ENCODE measurements around the gene NKX3-2.

Gene NKX3-2

DNA sequence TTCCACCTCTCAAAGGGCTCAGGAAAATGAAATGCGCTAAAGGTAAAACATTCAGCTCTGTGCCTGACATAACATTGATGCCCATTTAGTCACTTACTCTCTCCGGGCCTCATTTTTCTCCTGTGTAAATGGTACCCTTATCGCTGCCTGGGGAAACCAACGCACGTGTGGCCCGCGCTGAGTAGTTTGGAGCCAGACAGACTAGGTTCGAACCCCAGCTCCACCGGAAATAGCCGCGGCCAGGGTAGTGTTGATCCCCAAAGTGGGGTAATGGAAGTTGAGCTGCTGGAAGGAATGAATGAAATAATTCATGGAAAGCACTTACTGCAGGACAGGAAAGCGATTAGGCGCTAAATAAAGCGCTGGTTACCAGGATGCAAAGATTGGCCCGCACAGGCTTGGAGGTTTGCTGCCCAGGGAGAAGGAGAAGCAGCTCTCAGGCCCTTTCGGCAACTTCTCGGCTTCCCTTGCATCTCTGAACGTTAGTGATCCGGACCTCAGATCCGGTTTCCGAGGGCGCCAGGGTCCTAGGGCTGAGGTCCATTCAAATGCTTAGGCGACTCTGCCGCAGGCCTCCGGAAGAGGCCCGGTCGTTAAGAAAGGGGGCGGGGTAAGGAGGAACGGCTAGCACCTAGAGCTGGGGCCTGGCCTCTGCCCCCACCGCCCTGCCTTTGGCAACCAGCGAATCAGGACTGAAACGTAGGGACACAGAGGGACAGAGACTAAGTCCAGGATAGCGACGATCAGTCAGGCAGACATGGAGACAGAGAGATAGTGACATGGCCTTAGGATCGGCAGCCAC lies 13.3 kb downstream of the NKX3-2 start:
- no peak for DNase-seq

DNA sequence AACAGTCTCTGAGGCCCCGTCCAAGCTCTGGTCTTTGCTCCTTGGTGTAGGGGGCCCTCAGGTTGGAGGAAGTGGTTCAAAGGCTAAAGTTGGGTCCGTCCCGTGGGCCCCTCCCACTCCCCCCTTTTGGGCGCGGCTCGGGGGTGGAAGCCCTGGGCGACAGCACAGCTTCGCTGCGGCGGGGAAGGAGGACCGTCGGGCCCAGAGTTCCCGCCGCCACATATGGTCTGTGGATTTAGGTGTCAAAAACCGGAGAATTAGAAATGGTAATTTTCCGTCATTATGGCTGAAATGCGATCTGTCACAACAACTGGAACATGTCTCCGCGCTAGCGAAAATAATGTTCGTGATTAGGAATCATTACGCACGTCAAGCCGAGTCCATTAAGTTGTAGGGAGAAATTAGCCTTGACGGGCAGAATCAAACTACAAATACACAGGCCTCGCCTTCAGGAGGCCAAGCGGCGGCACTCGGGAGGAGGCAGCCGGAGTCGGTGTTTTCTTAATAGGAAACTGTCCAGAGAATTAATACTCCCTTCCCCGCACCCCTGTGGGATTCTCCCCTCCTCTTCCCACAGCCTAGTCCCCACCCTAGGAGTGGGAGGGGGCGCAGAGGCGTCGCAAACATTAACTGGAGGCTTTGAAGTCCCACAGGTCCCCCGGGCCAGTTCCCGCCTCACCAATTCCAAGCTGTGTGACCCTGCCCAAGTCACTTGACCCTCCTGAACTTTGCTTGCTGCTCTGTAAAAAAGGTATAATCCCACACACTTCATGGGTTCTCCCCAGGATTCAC lies 15.0 kb downstream of the NKX3-2 start:
- peak; percentile 12 for DNase-seq

DNA sequence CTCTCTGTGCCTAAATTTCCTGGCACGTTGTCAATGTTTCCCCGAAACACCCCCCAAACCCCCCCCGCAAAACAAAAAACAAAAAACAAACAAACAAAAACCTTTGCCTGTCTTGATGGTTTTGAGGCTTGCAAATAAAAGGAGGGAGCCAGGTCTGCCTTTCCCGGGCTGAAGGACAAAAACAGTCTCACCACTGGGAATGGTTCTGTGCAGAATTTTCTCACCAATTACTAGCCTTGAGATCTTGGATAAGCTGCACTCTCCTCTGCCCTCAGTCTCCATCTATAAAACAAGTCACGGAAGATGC lies 15.5 kb downstream of the NKX3-2 start:
- DNase-seq, result peak; percentile 13

DNA sequence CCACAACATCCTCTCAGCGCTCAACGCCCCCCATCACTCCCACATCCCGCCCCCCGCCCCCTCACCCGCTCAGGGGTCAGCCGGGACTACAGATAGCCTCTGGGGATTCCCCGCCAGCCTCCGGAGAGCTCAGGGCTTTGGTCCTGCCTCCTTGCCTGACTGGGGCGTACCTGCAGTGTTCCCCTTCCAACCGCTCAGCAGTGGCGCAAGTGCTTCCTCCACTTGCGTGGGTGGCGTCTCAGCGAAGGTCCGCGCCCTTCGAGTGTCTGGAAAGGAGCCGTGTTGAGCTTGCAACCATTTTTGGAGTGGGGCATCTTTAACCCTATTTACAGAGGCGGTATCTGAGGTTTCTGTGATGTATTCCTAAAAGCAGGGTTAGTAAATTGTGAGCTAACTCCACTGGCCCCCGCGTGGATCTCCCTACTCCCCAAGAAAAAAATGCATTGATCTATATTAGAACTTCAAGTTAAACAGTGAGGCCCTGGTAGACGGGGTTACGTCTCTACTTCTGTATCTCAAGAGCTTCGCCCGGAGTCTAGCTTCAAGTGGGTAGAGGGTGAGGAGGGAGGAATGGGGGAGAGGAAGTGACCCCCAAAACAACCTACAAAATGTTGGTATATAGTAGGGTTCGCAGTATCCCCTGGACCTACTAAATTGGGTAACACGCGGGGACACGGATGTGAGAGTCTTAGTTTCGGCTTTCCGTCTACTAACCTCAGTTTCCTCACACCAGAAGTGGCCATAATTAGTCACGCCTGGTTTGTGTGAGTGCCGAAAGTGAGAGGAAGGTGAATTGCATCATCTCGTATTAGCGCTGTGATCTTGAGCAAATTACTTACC lies 16.1 kb downstream of the NKX3-2 start:
- peak; percentile 10 for DNase-seq

DNA sequence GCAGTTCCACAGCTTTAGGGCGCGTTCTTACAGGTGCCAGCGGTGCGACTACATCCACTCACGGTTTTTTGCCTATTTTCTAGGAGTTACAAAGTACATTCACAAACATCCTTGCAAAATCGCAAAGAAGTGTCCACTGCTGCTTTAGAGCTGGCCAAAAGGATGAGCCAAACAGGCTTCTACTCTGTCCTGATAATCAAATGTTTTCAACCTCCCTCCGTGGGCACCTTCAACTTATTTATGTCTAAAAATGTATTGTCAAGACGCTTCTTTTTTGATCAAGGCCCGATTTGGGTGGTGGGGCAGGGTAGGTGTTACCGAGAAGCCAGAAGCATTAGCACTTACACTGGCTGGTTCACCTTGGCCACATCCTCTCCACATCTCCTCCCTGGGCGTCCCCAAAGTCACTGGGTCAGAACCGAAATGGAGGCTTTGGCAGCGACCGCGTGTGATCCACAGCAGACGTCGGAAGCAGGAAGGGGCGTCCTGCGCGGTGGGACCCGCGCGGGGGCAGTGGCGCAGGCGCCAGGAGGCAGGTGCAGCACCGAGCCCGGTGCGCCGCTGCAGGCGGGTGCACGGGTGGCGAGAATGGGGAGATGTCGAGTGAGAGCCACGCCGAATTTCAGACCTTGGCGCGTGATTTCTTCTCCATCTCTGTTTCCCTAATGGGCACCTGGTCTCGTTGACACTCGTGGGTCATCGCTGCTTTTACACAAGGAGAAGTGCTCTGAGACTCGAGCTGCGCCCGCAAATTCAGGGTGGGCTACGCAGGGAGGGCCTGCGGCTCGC lies 16.9 kb downstream of the NKX3-2 start:
- no peak for DNase-seq

DNA sequence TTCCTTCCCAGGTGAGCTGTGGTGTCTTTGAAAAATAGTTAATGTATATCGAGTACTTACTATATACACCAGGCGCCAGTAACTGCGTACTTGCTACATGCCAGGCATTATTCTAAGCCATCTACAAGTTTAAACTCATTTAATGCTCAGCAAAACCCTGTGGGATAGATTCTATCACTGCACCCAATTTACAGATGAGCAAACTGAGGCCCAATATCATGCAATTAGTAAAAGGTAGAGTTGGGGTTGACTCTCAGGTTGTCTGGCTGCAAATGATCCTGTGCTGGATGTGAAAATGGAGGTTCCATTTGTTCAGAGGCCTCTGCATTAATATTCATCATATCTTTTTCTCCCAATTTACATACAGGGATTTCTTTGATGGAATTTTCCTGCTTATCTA lies 17.6 kb downstream of the NKX3-2 start:
- DNase-seq, result no peak

DNA sequence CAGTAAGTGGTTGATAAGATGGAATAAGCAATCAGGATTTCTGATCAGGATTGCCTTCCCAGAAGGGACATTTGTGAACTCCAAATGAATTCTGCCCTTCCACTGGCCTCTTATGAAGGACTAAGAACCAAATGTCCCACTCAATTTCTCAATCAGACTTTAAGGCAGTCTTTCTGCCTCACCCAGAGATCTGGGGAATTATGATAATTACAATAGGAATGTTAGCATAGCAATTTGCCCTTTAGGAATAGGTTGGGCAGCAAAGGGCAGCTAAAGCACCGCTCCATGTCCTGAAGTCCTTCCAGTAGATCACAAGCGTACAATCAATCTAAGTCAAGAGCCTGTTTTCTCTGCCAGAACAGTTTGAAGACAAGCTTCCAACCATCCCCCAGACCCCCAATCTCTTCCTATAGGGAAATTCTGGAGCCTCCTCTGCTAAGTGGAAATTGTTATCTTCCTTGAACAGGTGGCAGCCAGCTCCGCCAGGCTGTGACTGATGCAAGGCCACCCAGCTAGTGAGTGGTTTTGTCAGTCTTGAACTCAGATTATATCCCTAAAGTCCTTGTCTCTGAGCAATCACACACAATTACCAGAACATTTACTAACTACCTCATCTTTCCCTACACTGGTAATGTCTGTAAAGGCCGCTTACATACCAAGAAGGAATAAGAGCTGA lies 18.6 kb downstream of the NKX3-2 start:
- DNase-seq, result peak; percentile 4

DNA sequence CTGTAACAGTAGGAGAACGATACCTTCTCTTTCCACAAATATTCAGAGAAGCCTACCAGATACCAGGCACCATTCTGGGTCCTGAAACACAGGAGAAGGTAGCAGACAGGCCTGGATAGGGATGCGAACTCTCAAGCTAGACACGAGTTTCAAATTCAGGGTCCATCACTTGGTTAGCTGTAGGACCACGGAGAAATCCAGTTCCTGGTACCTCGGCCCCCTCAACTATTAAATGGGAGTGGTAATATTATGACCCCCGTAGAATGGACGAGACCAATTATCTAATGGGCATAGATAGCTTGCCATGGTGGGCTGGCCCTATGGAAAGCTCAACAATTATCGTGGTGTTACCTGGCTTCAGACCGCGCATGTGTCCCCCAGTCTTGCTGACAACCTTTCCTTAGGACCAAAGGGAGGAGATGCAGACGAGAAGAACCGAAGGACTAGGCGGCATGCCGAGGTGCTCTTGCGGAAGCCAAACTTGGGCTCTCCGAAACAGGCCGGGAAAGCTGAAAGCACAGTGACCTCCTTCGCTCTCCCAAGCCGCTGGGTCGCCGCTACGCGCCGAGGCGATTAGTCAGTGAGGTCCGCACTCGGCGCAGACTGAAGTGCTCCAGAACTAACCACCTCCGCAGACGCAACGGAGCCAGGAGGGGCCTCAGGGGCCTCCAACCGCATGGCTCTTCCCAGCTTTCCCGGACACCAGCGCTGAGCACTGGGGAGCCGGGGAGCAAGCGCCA lies 19.6 kb downstream of the NKX3-2 start:
- DNase-seq, result peak; percentile 8

DNA sequence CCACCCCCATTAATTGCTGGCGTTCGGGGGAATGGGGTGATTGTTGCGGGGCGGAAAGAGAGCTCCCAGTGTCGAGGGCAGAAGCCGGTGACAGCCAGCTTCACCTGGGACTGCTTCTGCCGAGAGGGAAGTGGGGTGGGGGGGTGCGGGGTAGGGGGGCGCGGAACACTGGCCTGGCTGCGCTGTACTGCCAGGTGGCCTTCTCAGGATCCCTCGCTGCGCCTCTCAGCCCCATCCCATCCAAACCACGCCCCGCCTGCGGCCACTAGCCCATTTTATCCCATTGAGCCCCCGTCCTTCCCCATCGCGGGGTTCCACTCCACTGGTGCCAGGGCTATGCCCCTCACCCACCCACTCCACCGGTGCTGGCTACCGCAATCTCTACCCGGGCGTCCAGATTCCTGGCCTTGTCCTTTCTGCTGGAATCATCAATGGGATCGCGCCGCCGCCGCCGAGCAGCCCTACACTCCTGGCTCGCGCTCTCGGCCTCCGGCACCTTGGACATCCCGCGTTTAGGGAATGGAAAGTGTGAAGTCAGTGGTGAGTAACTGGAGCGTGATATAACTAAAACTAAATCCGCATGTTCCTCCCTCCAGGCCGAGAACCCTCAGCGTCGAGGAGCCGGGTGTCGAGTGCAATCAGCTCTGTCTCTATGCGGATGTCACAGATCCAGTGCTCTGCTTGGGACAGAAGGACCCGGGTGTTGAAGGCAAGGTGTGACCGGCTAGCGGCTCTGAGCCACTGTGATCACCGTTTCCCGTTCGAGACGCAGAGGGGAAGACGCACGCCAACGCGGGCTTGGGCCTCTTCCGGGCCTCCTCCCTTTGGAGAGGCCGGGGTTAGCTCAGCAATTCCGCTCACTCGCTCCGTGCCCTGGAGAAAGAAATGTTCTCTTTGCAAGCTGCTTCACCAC lies 20.5 kb downstream of the NKX3-2 start:
- peak; percentile 10 for DNase-seq

DNA sequence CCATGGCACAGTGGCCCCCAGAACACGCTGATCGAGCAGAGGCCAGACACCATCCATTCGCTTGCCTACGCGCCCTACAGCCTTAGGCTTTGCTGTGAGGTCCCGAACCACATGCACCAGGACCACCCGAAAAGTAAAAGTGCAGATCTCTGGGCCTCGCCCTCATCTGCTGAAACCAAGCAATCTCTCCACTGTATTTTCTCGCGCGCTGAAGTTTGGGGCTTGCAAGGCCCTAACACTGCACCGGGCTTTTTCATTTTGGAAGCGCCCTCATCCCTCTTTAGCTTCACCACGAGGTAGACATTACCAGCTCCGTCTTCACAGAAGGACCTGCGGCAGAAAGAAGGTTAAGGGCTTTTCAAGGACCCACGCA lies 21.2 kb downstream of the NKX3-2 start:
- DNase-seq, result no peak

DNA sequence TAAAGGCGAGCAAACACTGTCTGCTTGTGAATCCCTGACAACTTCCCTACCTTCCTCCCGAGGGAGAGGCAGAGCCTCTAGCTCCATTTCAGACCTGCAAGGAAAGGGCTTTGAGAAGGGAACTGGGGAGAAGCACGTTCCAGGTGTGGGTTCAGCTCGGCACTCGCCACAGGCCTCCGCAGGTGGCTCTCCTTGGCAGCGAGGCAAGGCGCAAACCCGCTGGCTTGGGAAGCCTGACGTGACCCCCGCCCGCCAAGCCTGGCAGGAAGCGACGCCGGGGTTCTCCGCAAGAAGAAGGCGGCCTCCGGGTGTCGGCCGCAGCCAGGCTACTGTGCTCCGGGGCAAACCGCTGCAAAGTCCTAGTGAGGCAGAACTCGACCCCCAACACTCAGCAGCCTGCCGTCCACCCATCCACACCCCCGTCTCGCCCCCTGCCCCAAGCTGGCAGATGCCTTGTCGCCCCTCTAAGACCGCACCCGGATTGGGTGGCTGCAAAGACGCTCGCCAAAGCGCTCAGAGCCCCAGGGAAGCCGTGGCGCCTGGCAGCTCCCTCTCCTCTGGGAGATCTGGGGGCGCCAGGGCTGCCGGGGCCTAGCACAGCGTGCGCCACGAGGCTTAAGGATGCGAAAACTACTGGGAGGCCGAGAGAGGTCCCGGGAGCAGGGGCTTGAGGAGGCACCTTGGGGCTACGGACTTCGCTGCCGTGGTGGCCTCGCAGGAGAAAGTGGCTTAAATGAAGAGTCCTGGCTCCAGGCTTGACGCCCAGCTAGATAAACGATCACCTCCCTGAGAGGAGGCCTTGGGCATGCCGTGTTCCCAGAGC lies 21.8 kb downstream of the NKX3-2 start:
- peak; percentile 9 for DNase-seq

DNA sequence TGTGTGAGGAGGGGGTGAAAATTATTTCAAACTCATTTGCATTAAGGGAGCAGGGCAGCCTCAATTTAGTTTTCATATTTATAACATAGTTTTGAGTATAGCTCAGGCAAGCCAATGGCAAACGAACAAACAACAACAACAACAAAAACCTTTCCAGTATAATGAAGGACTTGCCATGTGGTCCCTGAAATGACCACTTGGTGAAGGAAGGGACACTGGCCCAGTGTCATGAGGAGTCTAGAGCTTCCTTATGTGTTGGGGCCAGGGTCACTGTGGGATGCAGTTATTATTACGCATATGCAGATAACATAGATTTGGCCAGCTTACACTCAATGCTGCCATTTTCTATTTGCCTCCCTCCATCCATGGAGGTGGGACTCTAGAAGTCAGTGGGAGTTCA lies 23.3 kb downstream of the NKX3-2 start:
- no peak for DNase-seq

DNA sequence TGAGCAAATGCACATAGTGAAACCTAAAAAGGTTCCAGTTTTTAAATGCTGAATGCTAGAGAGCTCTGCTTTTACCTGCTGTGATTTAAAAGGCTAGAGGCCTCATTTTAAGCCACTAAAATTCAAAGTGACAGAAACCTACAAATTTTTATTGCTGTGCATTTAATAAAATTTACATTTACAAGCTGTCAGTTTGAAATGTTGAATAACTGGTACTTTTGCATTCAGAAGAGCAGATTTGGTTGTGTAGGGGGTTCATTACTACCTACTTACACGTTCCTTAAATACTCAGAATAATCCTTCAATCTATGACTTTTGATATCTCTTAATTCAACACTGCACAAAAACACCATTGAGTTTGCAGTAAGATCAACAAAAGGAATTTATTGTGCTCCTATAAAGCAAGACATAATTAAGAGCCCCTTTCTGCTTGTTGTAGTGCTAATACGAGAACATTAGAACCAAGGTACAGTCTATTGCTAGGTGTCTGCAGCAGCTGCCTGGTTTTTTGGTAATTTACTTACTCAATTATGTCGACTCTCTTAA lies 27.9 kb downstream of the NKX3-2 start:
- no peak for DNase-seq

DNA sequence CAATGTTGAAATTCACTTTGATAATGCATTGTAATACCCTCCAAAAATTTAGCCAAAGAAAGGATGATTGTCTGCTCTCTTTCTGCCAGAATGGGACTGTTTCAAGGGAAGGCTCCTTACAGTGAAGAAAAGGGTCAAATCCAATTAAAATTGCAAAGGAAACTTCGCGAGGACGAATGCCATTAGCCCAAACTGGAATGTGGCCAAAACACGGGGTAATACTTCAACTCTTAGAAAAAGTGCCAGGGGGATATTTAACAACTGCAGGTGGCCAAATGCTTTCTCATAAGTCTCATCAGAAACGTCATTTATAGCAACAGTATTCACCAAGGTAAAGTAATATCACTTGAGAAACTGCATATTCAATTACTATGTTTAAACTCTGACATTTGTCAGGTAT lies 29.0 kb downstream of the NKX3-2 start:
- no peak for DNase-seq

DNA sequence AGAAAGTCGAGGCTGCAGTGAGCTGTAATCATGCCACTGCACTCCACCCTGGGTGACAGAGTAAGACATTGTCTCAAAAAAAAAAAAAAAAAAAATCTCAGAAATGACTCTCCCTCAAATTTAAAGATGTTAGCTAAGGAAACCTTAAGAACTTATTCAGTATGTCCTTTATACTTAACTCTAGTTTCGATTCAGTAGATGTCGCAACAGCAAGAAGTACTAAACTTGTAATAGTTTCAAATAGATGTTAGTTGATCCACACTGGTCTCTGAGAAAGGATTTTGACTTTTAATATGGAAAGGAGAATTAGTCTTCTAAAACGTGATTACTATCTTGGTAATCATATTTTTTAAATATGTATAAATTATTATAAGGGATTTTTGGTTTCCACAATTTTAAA lies 29.6 kb downstream of the NKX3-2 start:
- DNase-seq, result no peak

DNA sequence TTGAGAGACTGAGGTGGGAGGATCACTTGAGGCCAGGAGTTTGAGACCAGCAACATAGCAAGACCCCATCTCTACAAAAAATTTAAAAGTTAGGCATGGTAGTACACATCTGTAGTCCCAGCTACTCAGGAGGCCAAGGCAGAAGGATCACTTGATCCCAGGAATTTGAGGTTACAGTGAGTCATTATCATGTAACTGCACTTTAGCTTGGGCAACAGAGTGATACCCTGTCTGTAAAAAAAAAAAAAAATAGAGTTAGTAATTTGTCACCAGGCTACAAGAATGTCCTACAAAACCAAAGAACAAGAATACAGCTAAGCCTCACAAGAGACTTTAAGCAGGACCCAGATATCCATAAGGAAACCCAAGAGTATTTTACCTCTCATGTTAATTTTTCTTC lies 33.2 kb downstream of the NKX3-2 start:
- no peak for DNase-seq

DNA sequence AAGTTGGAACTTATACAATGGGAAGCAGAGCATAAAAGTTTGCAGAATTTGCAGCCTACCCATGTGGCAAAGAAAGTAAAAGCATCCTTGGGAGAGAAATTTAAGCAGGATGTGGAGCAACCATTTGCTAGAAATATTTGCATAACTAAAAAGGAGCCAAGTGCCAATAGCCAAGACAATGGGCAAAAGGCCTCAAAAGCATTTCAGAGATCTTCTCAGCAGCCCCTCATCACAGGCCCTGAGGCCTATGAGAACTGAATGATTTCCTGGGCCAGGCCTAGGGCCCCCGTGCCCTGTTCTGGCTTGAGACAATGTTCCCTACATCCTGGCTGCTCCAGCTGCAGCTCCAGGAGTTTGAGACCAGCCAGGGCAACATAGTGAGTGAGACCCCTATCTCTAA lies 34.9 kb downstream of the NKX3-2 start:
- no peak for DNase-seq

DNA sequence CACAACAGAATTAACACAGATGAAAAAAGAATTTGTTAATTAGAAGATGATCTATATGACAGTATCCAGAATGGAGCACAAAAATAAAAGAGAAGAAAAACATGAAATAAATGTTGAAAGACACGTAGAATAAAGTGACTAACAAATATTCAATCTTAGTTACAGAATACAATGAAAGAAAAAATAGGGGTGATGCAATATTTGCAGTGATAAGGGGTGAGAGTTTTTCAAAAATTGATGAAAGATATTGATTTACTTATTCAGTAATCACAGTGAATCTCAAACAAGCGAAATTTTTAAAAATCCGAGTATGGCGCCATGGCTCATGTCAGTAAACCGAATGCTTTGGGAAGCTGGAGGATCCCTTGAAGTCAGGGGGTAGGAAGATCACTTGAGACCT lies 39.9 kb downstream of the NKX3-2 start:
- DNase-seq, result no peak

DNA sequence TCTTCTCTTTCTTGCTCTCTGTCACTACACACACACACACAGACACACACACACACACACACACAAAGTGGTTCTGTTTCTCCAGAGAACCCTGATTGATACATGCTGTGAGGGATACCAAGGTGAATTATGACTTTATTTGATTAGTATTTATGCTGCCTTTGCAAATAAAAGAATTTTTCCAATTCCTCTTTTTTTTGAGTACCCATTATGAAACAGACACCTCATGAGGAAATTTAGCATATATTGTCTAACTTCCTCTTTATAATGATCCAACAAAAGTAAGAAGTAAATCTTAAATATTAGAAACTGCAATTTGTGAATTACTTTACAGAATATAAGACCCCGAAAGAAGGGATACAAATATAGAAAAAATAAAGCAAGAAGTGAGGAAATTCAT lies 45.8 kb downstream of the NKX3-2 start:
- DNase-seq, result no peak
